CD4-positive, alpha-beta memory T cell (primary cell): ENCODE results near the gene DPF3. TPM values are rescaled to one million over a fixed set of nuclear protein-coding genes. Genes with fewer than 3 reads are reported as not detected.

Experiments
- CTCF ChIA-PET: fragments of 350-600 bp; sonication (Branson Sonifier 250); formaldehyde crosslinking; loops from one replicate; lab custom pipeline; 2021; ENCODE audit warnings: inconsistent platforms; ENCODE audit not compliant: partially characterized antibody; lab: Charles Lee
- POLR2A ChIA-PET: fragments of 350-600 bp; sonication (Branson Sonifier 250); formaldehyde crosslinking; loops from one replicate; lab custom pipeline; 2021; ENCODE audit not compliant: partially characterized antibody; lab: Charles Lee
- DNase-seq, 5 donors: peaks; one replicate each; pipeline versions ENCODE4 v3.0.0 to v3.0.0-alpha.2; 2020 to 2022; ENCODE audit warnings: mixed read lengths in 1 of 5
- H3K27ac ChIP-seq: one replicate; pipeline ENCODE4 v1.7.0; 2013; ENCODE audit warnings: low read depth, low read length
- H3K27me3 ChIP-seq: 2 replicates; pipeline ENCODE4 v1.7.0; 2013; ENCODE audit warnings: mild to moderate bottlenecking, low read length, moderate library complexity; ENCODE audit not compliant: insufficient read depth
- H3K36me3 ChIP-seq: 2 replicates; pipeline ENCODE4 v1.7.0; 2013; ENCODE audit warnings: mild to moderate bottlenecking, low read length, moderate library complexity; ENCODE audit not compliant: insufficient read depth
- H3K4me1 ChIP-seq: 2 replicates; pipeline ENCODE4 v1.7.0; 2013; ENCODE audit warnings: mild to moderate bottlenecking, low read length, moderate library complexity; ENCODE audit not compliant: insufficient read depth
- H3K4me3 ChIP-seq, 2 donors: one replicate each; pipeline ENCODE4 v1.7.0; 2013; ENCODE audit warnings: low read length in 2 of 2, mild to moderate bottlenecking in 1 of 2
- H3K9me3 ChIP-seq, 2 donors: one replicate each; pipeline ENCODE4 v1.7.0; 2013; ENCODE audit warnings: low read length in 2 of 2, control low read depth in 1 of 2; ENCODE audit not compliant: control insufficient read depth in 1 of 2
- H3K27ac Mint-ChIP-seq, 7 donors: one replicate each; pipeline ENCODE4 v1.8.0; 2020 to 2021; ENCODE audit warnings: mixed read lengths in 7 of 7, mild to moderate bottlenecking in 6 of 7, inconsistent platforms in 3 of 7, moderate library complexity in 3 of 7
- H3K27me3 Mint-ChIP-seq, 2 donors: one replicate each; pipeline ENCODE4 v1.8.0; 2020 to 2021; ENCODE audit warnings: mixed read lengths in 2 of 2
- H3K36me3 Mint-ChIP-seq, 2 donors: one replicate each; pipeline ENCODE4 v1.8.0; 2020 to 2021; ENCODE audit warnings: mixed read lengths in 2 of 2, inconsistent platforms in 1 of 2, mild to moderate bottlenecking in 1 of 2
- H3K4me1 Mint-ChIP-seq, 4 donors: one replicate each; pipeline ENCODE4 v1.8.0; 2020 to 2021; ENCODE audit warnings: mixed read lengths in 4 of 4, mild to moderate bottlenecking in 1 of 4
- H3K4me3 Mint-ChIP-seq, 8 donors: one replicate each; pipeline ENCODE4 v1.8.0; 2020 to 2021; ENCODE audit warnings: mixed read lengths in 8 of 8, mild to moderate bottlenecking in 7 of 8, moderate library complexity in 6 of 8, inconsistent platforms in 3 of 8
- H3K9me3 Mint-ChIP-seq, 8 donors: one replicate each; pipeline ENCODE4 v1.8.0; 2020 to 2021; ENCODE audit warnings: mixed read lengths in 8 of 8, mild to moderate bottlenecking in 5 of 8, inconsistent platforms in 3 of 8, moderate library complexity in 1 of 8
- intact Hi-C: fragments of 100-400 bp; cut with micrococcal nuclease; formaldehyde crosslinking; loops from one replicate; pipeline ENCODE4 v1.15.1; 2023
- polyA plus RNA-seq, 2 donors: library from polyadenylated mRNA; unstranded; fragments of 300-500 nt; fragmentation: Illumina TruSeq; gene quantifications; one replicate each; pipeline ENCODE4 v1.2.3, GENCODE V29; 2021
- total RNA-seq, 2 experiments: library from RNA; stranded (reverse); gene quantifications; one replicate each; pipeline ENCODE4 v1.2.3, GENCODE V29; 2021

DPF3 gene
- total and polyA plus RNA-seq, 4 experiments from 2014 or later, result 0.25 to 0.35 TPM; not detected in 2

GRCh38 chr14:72716476-72716875 is 177.4 kb downstream of the DPF3 start:
- no peaks in the 10 kb centered on the region for H3K27me3 Mint-ChIP-seq
- no peak overlapping the region for H3K4me3 ChIP-seq
- H3K4me3 Mint-ChIP-seq, result no peak overlapping the region
- H3K36me3 ChIP-seq, result no peaks in the 10 kb centered on the region
- no peaks in the 10 kb centered on the region for H3K9me3 Mint-ChIP-seq
- CTCF ChIA-PET, result no interaction called here
- H3K27ac Mint-ChIP-seq, result peak overlapping the region in 3 of 7 donors; percentile 1 to 85 (median 5)
- H3K27ac ChIP-seq, result no peak overlapping the region
- POLR2A ChIA-PET, result no interaction called here
- no peaks in the 10 kb centered on the region for H3K27me3 ChIP-seq
- intact Hi-C loops, result no loop called here
- H3K4me1 ChIP-seq, result peaks cover 24% of the 10 kb centered on the region
- no peak for DNase-seq
- H3K9me3 ChIP-seq, result no peaks in the 10 kb centered on the region
- H3K4me1 Mint-ChIP-seq, result peaks cover 8 to 37% (median 23%) of the 10 kb centered on the region in 4 donors
- H3K36me3 Mint-ChIP-seq, result no peaks in the 10 kb centered on the region

GRCh38 chr14:72715850-72716228 is 178.1 kb downstream of the DPF3 start:
- Histone ChIP-seq H3K9me3 (no peaks in the 10 kb centered on the region), H3K27me3 (no peaks in the 10 kb centered on the region), H3K36me3 (no peaks in the 10 kb centered on the region), H3K4me3 (no peak overlapping the region), H3K27ac (no peak overlapping the region), H3K4me1 (peaks cover 24% of the 10 kb centered on the region)
- Mint-ChIP-seq H3K27me3 (no peaks in the 10 kb centered on the region), H3K4me1 (peaks cover 8 to 37% (median 23%) of the 10 kb centered on the region in 4 donors), H3K9me3 (no peaks in the 10 kb centered on the region), H3K4me3 (no peak overlapping the region), H3K36me3 (no peaks in the 10 kb centered on the region), H3K27ac (no peak overlapping the region)
- DNase-seq, result no peak
- intact Hi-C loops, result no loop called here
- ChIA-PET POLR2A (no interaction called here), CTCF (no interaction called here)

GRCh38 chr14:72715215-72715849 is 178.6 kb downstream of the DPF3 start:
- Mint-ChIP-seq H3K4me1 (peaks cover 8 to 37% (median 23%) of the 10 kb centered on the region in 4 donors), H3K4me3 (no peak overlapping the region), H3K9me3 (no peaks in the 10 kb centered on the region), H3K27me3 (no peaks in the 10 kb centered on the region), H3K27ac (no peak overlapping the region), H3K36me3 (no peaks in the 10 kb centered on the region)
- ChIA-PET POLR2A (no interaction called here), CTCF (no interaction called here)
- no peaks in the 10 kb centered on the region for H3K27me3 ChIP-seq
- peaks cover 24% of the 10 kb centered on the region for H3K4me1 ChIP-seq
- intact Hi-C loops, result no loop called here
- H3K27ac ChIP-seq, result no peak overlapping the region
- no peaks in the 10 kb centered on the region for H3K9me3 ChIP-seq
- DNase-seq, result no peak
- no peak overlapping the region for H3K4me3 ChIP-seq
- no peaks in the 10 kb centered on the region for H3K36me3 ChIP-seq

- ChIA-PET POLR2A (no interaction called here), CTCF (no interaction called here)
- Histone ChIP-seq H3K36me3 (no peaks in the 10 kb centered on the region), H3K27ac (no peak overlapping the region), H3K4me3 (no peak overlapping the region), H3K9me3 (no peaks in the 10 kb centered on the region), H3K27me3 (no peaks in the 10 kb centered on the region), H3K4me1 (peaks cover 24% of the 10 kb centered on the region)
- no peak for DNase-seq
- Mint-ChIP-seq H3K36me3 (no peaks in the 10 kb centered on the region), H3K27me3 (no peaks in the 10 kb centered on the region), H3K27ac (peak overlapping the region in 2 of 7 donors; percentile 14 to 62), H3K4me1 (peaks cover 8 to 37% (median 23%) of the 10 kb centered on the region in 4 donors), H3K9me3 (no peaks in the 10 kb centered on the region), H3K4me3 (peak overlapping the region in 1 of 8 donors; percentile 10)
- intact Hi-C loops, result no loop called here
These were observed 179.1 kb downstream of the DPF3 start for GRCh38 chr14:72714871-72715214.

- Histone ChIP-seq H3K27ac (no peak overlapping the region), H3K4me1 (peaks cover 24% of the 10 kb centered on the region), H3K36me3 (no peaks in the 10 kb centered on the region), H3K9me3 (no peaks in the 10 kb centered on the region), H3K27me3 (no peaks in the 10 kb centered on the region), H3K4me3 (no peak overlapping the region)
- H3K27me3 Mint-ChIP-seq, result no peaks in the 10 kb centered on the region
- peak in 4 of 5 donors; percentile 4 to 36 (median 8) for DNase-seq
- ChIA-PET POLR2A (no interaction called here), CTCF (no interaction called here)
- H3K4me1 Mint-ChIP-seq, result peaks cover 8 to 37% (median 23%) of the 10 kb centered on the region in 4 donors
- H3K9me3 Mint-ChIP-seq, result no peaks in the 10 kb centered on the region
- H3K27ac Mint-ChIP-seq, result peak overlapping the region in 2 of 7 donors; percentile 13 to 19
- intact Hi-C loops, result no loop called here
- no peaks in the 10 kb centered on the region for H3K36me3 Mint-ChIP-seq
- peak overlapping the region in 7 of 8 donors; percentile 2 to 63 (median 30) for H3K4me3 Mint-ChIP-seq
These were observed 179.8 kb downstream of the DPF3 start for GRCh38 chr14:72714094-72714493.

GRCh38 chr14:72711936-72712335 is 182.0 kb downstream of the DPF3 start:
- no peak overlapping the region for H3K4me3 ChIP-seq
- ChIA-PET CTCF (no interaction called here), POLR2A (no interaction called here)
- Mint-ChIP-seq H3K4me3 (peak overlapping the region in 1 of 8 donors; percentile 20), H3K27me3 (no peaks in the 10 kb centered on the region), H3K27ac (no peak overlapping the region), H3K36me3 (no peaks in the 10 kb centered on the region), H3K4me1 (peaks cover 8 to 30% (median 21%) of the 10 kb centered on the region in 4 donors), H3K9me3 (no peaks in the 10 kb centered on the region)
- no peak overlapping the region for H3K27ac ChIP-seq
- DNase-seq, result no peak
- H3K4me1 ChIP-seq, result peaks cover 24% of the 10 kb centered on the region
- intact Hi-C loops, result no loop called here
- no peaks in the 10 kb centered on the region for H3K36me3 ChIP-seq
- no peaks in the 10 kb centered on the region for H3K9me3 ChIP-seq
- no peaks in the 10 kb centered on the region for H3K27me3 ChIP-seq

- no peaks in the 10 kb centered on the region for H3K9me3 ChIP-seq
- Mint-ChIP-seq H3K4me3 (no peak overlapping the region), H3K4me1 (peaks cover 8 to 27% (median 15%) of the 10 kb centered on the region in 4 donors), H3K27me3 (no peaks in the 10 kb centered on the region), H3K36me3 (no peaks in the 10 kb centered on the region), H3K27ac (no peak overlapping the region), H3K9me3 (no peaks in the 10 kb centered on the region)
- CTCF ChIA-PET, result no interaction called here
- H3K4me3 ChIP-seq, result no peak overlapping the region
- intact Hi-C loops, result no loop called here
- DNase-seq, result no peak
- POLR2A ChIA-PET, result no interaction called here
- H3K27ac ChIP-seq, result no peak overlapping the region
- no peaks in the 10 kb centered on the region for H3K27me3 ChIP-seq
- H3K4me1 ChIP-seq, result peaks cover 20% of the 10 kb centered on the region
- H3K36me3 ChIP-seq, result no peaks in the 10 kb centered on the region
These were observed 183.8 kb downstream of the DPF3 start for GRCh38 chr14:72709916-72710611.
